ENCODE data around the gene LRMDA. TPM values are rescaled to one million over a fixed set of nuclear protein-coding genes. Genes with fewer than 3 reads are reported as not detected.

The LRMDA gene
- total and polyA plus RNA-seq, 2 of the 4 experiments (the other 2 are of a cell fraction), result 0.07 TPM; not detected in 1

DNA sequence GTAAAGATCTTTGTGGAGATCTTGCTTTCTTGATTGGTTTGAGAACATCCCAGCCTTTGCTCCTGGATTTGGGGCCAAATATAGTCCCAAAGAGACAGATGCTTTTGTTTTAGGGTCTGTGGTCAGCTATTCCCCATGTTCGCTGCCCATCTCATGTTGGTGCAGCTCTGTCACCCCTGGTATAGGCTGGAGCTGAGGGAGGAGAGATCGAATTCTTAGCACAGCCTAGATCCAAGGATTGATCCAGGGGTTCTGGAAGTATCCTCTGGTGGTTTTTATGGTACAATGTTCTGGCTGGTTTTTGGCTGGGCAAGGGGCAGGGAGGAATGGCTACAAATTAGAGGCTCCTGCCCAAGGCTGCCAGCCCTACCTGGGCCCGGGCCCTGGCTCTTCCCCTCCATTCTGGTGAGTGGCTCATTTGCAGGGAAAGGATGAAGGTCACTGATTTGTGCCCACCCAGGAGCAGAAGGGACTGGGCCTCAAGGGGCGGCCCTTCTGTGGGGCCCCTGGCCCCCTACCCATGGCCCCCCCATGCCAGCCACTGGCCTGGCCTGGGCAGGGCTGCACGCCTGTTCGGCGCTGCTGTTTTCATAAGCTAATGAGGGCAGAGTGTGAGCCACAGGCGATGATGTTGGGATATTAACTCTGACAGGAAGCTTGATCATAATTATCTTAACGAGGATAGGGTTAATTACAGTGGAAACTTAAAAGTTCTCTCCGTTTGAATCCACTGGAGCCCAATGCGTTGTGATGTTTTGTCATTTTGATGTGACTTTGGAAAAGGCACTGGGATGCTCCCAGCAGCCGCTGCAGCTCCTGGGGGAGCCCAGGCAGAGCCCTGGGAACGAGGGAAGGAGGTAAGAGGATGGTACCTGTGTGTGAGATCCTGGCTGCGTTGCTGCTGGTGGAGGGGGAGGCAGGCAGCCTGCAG is 600.6 kb downstream of the LRMDA start (continued):
- no peak for TF ChIP-seq CTCF (conservative IDR thresholded peaks at IDR 0.05; ENCODE audit: low read depth, low read length)

DNA sequence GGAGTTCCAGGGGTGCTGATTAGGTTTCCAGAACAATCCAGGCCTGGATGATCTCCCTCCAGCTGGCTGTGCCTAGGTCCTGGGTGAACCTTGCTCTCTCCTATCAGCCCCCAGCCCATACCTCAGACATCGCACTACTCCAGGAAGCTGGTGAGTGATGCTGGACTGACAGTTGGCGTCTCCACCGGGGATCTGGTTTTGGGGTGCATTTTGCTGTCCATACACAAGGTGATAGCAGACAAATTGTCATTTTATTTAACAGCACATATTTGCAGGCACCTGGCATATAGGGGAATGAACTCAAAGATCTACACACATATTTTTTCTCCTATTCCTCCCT is 601.2 kb downstream of the LRMDA start:
- Histone ChIP-seq H3K79me1 (ENCODE audit: low read depth in 1 of 2, low read length in 2 of 2) (no peaks in the 10 kb centered on the region), H3K27me3 (ENCODE audit: control insufficient read depth, insufficient read depth, low read length) (peaks cover 4% of the 10 kb centered on the region; the same call in 1 of the 2 replicates), H2BK120ac (ENCODE audit: low read depth, low read length) (no peak overlapping the region), H2AK5ac (ENCODE audit: low read depth, low read length) (no peak overlapping the region), H3K4me3 (ENCODE audit: insufficient read depth, low read depth, low read length) (no peak overlapping the region), H3K4me1 (ENCODE audit: control insufficient read depth, insufficient read depth, low read length) (no peaks in the 10 kb centered on the region), H3K36me3 (ENCODE audit: control insufficient read depth, insufficient read depth, low read length) (no peaks in the 10 kb centered on the region), H3K23ac (ENCODE audit: low read depth, low read length) (no peak overlapping the region), H4K20me1 (ENCODE audit: insufficient read depth, low read length) (no peaks in the 10 kb centered on the region), H2AFZ (replicated peaks; ENCODE audit: low read length, poor library complexity) (no peak overlapping the region), H4K5ac (ENCODE audit: low read depth, low read length) (no peak overlapping the region), H4K8ac (ENCODE audit: low read depth in 2 of 2, low read length in 2 of 2) (no peak overlapping the region), H3K14ac (replicated peaks; ENCODE audit: low read depth, low read length) (no peak overlapping the region), H3K18ac (ENCODE audit: low read depth, low read length) (no peak overlapping the region), H3K9me1 (ENCODE audit: insufficient read depth, low read length) (peaks cover 2% of the 10 kb centered on the region; the same call in 1 of the 2 replicates), H3K9ac (ENCODE audit: low read depth, low read length) (no peak overlapping the region), H2AK9ac (replicated peaks; ENCODE audit: low read depth, low read length, poor library complexity) (no peak overlapping the region), H3K4ac (ENCODE audit: low read depth, low read length) (no peak overlapping the region), H3K56ac (ENCODE audit: extremely low read depth, insufficient read depth, low read length) (no peak overlapping the region), H2BK20ac (ENCODE audit: low read depth, low read length) (no peak overlapping the region), H3K9me3 (ENCODE audit: control insufficient read depth, insufficient read depth, low read length) (no peaks in the 10 kb centered on the region), H2BK5ac (ENCODE audit: low read depth, low read length, poor library complexity, severe bottlenecking) (no peak overlapping the region), H3K4me2 (ENCODE audit: low read depth, low read length) (no peak overlapping the region), H3K27ac (ENCODE audit: insufficient read depth, low read length) (no peak overlapping the region), H2BK15ac (ENCODE audit: low read depth, low read length) (no peak overlapping the region), H4K91ac (ENCODE audit: insufficient read depth, low read depth, low read length) (no peak overlapping the region)
- DNase-seq (no peak), ATAC-seq (ENCODE audit: low read depth) (no peak)
- intact Hi-C loops (cut with micrococcal nuclease) (loop anchor here (10.0 kb wide), 1 partner anchor 1082 kb away; no protein-coding TSS in a partner anchor), dilution Hi-C loops (cut with HindIII; ENCODE audit: low sequenced_read_pairs, unreplicated experiment) (no loop called here), in situ Hi-C loops (cut with MboI; ENCODE audit: low sequenced_read_pairs) (loop anchor here (10.0 to 25.0 kb wide), 2 partner anchors 512 to 620 kb away; partner anchors contain the start of gene ZNF503)
- TF ChIP-seq MXI1 (IDR thresholded peaks at IDR 0.05; ENCODE audit: borderline replicate concordance, low read depth, low read length) (no peak), BHLHE40 (IDR thresholded peaks at IDR 0.05; ENCODE audit: low read depth, low read length) (no peak)
- BruUV-seq (replicated peaks), result no TSS peak
- POLR2A ChIA-PET (ENCODE audit: unreplicated experiment), result no interaction called here
- no CpG with 5 or more reads among the region's 3 CpGs for whole genome bisulfite sequencing, 2 experiments (ENCODE audit: extremely low coverage in 2 of 2, insufficient read length in 1 of 2)
- CTCF ChIA-PET, result no interaction called here

Measured in IMR-90 (cell line).